ENCODE results near the gene ATP2B1. TPM values are rescaled to one million over a fixed set of nuclear protein-coding genes. Genes with fewer than 3 reads are reported as not detected.
"Not testable (repeated sequence)": the region's sequence is repeated elsewhere in the genome, so short reads cannot be mapped to it uniquely, and the experiment has no call there.

Gene ATP2B1
- 122 TPM for polyA plus RNA-seq (ENCODE audit: insufficient read length)
- long read RNA-seq, donor 1, full-length matches to known transcripts = 14 of 93 reads
- long read RNA-seq, donor 1, partial matches to known transcripts = 79 of 93 reads
- long read RNA-seq, donor 1, other reads (novel, unspliced or antisense) = 0 of 93 reads
- long read RNA-seq, donor 2, full-length matches to known transcripts = 2 of 42 reads
- long read RNA-seq, donor 2, partial matches to known transcripts = 23 of 42 reads
- long read RNA-seq, donor 2, other reads (novel, unspliced or antisense) = 17 of 42 reads
- long read RNA-seq, donor 3, partial matches to known transcripts = 19 of 23 reads
- long read RNA-seq, donor 3, other reads (novel, unspliced or antisense) = 0 of 23 reads
- long read RNA-seq, donor 4, partial matches to known transcripts = 7 of 7 reads
- long read RNA-seq, donor 4, other reads (novel, unspliced or antisense) = 0 of 7 reads
- long read RNA-seq, donor 5, full-length matches to known transcripts = 7 of 62 reads
- long read RNA-seq, donor 5, partial matches to known transcripts = 55 of 62 reads
- long read RNA-seq, donor 5, other reads (novel, unspliced or antisense) = 0 of 62 reads
- long read RNA-seq, donor 6, transcript ATP2B1-205 (2 exons, 874 nt) = major isoform, 5 of 76 reads
- long read RNA-seq, donor 6, partial matches to known transcripts = 67 of 76 reads
- long read RNA-seq, donor 6, other reads (novel, unspliced or antisense) = 0 of 76 reads
- long read RNA-seq, donor 7, full-length matches to known transcripts = 7 of 51 reads
- long read RNA-seq, donor 7, partial matches to known transcripts = 44 of 51 reads
- long read RNA-seq, donor 7, other reads (novel, unspliced or antisense) = 0 of 51 reads
- long read RNA-seq, donor 8, partial matches to known transcripts = 26 of 27 reads
- long read RNA-seq, donor 8, other reads (novel, unspliced or antisense) = 0 of 27 reads

DNA sequence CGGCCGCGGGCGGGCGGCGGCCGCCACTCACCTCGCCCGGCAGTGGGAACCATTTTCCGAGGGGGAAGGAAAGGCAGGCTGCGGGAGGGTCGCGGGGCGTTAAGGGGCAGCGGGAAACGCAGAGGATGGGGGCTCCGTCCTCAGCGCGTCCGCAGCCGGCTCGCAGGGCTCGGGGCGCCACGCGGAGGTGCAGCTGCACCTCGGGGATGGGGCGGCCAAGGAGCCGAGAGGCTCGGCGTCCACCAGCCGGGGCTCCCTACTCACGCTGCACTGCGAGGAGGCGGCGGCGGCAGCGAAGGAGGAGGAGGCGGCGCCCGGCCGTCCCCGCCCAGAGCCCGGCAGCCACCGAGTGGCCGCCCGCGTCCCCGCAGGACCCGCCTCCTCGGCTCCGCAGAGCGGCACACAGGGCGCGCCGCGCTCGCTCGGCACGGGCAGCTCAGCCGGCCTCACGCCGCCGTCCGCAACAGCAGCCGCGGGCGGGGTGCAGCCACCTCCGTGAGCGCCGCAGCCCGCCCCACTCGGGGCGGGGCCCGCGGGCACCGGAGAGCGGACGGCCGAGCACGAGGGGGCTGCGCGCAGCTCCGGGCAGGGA, at the start of gene ATP2B1:
Gene ATP2B1 (minus strand): TSS at position 274 of the 592 bp plus-strand sequence. CDS start 52,952 bp downstream, outside the sequence.
- peak; percentile 78 for DNase-seq

DNA sequence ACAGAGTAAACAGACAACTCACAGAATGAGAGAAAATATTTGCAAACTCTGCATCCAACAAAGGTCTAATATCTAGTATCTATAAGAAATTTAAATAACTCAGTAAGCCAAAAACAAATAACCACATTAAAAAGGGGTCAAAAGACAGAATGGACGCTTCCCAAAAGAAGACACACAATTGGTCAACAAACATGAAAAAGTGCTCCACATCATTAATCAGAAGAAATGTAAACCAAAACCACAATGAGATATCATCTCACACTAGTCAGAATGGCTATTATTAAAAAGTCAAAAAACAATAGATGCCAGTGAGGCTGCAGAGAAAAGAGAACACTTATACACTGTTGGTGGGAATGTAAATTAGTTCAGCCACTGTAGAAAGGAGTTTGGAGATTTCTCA, 49.3 kb upstream of the ATP2B1 start:
- not testable (repeated sequence) for DNase-seq

DNA sequence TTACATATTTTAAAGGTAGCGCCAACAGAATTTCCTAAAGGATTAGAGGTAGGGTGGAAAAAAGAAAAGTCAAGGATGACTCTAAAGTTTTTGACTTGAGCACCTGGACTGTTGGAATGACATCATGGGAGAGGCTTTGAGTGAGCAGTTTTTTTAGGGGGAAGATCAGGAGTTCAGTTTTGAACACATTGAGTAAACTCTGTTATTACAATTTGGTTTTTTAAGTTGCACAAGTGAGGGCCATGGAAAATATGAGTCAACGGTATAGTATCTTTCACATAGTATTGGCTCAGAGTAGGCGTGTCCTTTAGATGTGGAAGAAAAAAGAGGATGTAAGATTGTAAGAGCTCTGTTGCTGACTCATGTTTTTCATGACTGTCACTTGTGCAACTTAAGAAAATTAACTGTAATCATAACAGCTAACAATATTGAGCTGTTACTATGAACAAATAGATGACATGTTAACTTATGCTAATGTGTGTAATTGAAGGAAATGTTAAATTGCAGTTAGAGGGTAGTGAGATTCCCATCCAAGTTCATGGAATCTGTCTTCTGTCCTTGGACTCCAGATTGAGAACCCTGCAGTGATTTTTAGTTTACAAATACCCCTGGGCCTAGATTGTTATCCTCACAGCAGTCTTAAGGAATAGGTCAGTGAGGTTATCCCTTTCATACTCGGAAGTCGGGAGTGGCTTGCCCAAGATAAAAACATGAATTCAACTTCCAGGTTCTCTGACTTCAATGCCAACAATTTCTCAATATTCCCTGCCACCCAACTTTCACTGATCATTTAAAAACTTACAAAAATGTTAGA, 48.2 kb upstream of the ATP2B1 start:
- no peak for DNase-seq

DNA sequence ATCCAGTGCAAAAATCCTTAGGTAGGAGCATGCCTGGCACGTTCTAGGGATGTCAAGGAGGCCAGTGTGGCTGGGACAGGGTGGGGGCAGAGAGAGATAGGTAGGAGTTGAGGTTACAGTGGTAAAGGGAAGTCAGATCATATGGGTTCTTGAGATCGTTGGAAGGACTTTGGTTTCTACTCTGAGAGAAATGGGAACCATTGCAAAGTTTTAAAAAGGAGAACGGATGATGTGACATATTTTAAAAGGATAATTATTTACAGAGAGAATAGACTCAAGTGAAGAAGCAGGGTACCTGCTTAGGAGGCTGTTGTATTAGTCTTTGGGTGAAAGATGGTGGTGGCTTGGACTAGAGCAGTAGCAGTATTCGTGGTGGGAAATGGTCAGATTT, 47.6 kb upstream of the ATP2B1 start:
- DNase-seq = no peak

DNA sequence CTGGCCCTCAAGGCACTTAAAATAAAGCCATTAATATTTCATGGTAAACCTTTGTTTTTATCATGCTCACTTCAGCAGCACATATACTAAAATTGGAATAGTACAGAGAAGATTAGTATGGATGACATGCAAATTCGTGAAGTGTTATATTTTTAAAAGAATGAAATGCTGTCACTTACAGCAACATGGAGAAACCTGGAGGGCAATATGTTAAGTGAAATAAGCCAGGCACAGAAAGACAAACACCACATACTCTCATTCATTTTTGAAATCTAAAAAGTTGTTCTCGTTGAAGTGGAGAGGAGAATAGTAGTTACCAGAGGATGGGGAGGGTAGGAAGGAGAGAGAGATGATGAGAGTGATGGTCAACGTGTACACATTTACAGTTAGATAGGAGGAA, 45.4 kb upstream of the ATP2B1 start:
- DNase-seq = no peak

DNA sequence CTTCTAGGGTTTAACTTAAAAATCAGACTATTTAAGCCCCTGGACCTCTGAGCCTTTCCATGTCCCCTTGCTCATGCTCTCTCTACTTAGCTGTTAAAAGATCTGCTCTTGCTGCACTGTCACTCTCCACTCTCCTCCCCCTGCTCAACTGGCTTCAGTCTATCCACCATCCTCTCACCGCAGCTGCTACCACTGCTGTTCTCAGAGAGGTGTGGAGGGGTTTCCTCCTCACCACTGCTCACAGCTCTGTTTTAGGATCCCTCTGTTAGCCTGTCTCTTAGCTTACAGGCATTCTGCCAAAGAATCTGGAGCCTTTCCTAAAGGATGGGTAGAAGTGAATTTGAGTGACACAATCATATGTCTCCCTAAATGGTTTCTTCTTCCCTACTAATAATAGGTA, 43.7 kb upstream of the ATP2B1 start:
- no peak for DNase-seq

DNA sequence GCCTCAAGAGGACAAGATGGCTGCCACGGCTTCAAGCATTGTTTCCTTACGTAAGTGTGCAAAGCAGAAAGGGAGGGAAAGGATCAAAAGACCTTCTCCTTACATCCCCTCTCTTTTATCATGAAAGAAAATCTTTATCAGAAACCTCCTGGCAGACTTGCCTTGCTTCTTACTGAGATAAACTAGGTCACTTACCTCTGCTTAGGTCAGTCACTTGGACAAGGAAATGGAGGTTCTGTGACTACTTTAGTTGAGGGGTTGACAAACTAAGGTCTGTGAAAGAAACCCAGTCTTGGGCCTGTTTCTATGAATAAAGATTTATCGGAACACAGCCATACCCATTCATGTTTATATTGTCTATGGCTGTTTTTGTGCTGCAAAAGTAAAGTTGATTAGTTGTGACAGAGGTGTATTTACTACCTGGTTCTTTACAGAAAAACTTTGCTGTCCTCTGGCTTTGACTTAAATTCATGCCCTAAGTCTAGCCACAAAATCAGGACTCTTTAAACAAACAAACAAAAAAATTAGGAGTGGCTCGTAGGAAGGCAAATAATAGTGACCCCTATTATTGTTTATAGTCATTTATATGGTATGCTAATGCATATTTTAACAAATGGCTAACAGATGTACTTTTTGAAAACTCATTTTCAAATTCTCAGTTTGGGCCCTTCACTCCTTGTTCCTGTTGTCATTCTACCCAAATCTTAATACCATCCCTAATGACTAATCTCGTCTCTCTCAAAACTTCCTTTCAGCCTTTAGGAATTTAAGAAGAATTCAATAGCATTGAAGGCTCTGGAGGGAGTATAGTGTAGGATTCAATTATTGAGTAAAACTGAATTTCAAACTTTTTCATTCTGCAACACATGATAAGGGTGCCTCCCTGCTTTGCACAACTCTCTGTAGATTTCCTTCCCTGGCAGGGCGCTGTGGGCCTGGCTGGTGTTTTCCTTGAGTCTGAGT, 42.0 kb upstream of the ATP2B1 start:
- no peak for DNase-seq

DNA sequence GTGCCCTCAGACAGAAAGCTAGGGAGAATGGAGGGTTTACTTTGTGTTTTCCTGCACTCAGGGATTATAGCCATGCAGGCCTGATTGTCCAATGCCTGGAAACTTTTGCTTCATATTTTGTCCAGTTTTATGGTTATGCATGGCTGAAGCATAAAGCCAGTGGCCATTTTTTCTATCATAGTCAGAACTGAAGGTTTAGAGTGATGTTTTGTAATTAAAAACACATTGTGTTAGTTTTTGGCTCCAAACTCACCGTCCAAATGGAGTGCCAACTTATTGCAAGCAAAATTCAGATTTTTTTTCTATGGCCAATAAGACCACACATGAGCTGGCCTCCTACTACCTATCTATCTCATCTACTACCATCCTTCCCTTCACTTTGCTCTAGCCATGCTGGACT, 40.2 kb upstream of the ATP2B1 start:
- DNase-seq = no peak

DNA sequence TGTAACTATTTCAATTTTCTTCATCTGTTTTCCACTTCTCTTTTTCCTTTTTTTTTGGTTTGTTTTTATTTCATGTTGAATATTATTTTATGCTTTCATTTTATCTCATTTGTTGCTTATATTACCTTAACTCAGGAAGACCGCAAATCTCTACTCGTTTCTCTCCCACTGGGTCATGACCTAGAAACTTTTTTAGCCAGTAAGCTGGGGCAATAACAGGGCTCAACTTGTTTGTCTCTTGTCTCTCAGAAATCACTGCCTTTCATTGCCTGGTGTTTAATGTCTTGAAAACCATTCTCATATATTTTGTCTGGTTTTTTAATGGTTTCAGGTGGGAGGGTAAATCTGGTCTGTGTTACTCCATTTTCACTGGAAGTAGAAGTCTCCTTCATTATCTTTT, 36.6 kb upstream of the ATP2B1 start:
- DNase-seq = no peak

DNA sequence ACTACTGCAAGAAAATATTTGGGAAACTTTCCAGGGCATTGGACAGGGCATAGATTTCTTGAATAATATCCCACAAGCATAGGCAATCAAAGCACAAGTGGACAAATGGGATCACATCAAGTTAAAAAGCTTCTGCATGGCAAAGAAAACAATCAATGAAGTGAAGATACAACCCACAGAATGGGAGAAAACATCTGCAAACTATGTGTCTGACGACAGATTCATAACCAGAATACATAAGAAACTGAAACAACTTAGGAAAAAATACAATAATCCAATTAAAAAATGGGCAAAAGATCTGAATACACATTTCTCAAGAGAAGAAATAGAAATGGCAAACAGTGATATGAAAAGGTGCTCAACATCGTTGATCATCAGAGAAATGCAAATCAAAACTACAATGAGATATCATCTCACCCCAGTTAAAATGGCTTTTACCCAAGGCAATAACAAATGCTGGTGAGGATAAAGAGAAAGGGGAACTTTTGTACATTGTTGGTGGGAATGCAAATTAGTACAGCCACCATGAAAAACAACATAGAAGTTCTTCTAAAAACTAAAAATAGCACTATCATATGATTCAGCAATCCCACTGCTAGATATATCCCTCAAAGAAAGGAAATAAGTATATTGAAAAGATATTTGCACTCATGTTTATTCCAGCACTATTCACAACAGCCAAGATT, 33.8 kb upstream of the ATP2B1 start:
- no peak for DNase-seq

DNA sequence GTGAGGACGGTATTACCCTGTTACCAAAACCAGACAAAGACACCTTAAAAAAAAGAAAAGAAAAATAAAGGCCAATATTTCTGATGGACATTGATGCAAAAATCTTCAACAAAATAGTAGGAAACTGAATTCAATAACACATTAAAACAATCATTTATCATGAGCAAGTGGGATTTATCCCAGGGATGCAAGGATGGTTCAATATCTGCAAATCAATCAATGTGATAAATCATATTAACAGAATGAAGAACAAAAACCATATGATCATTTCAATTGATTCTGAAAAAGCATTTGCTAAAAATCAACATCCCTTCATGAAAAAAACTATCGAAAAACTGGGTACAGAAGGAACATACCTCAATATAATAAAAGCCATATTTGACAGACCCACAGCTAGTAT, 32.3 kb upstream of the ATP2B1 start:
- DNase-seq = no peak

DNA sequence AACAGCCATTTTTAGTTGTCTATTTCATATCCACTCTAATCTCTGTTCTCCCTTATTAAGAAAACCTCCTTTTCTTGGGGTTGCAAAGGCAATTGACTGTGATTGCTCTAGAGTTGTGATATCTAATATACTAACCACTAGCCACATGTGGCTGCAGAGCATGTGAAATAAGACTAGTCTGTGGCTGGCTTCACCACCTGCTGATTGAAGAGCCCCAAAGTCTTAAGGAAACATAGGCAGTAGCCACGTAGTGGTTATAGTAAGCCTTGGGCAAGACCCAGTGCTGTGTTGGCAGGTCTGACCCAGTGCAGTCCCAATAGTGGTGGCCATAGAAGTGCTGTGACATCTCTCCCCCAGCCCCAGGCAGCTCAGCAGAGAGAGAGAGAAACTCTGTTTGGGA, 28.4 kb upstream of the ATP2B1 start:
- no peak for DNase-seq

DNA sequence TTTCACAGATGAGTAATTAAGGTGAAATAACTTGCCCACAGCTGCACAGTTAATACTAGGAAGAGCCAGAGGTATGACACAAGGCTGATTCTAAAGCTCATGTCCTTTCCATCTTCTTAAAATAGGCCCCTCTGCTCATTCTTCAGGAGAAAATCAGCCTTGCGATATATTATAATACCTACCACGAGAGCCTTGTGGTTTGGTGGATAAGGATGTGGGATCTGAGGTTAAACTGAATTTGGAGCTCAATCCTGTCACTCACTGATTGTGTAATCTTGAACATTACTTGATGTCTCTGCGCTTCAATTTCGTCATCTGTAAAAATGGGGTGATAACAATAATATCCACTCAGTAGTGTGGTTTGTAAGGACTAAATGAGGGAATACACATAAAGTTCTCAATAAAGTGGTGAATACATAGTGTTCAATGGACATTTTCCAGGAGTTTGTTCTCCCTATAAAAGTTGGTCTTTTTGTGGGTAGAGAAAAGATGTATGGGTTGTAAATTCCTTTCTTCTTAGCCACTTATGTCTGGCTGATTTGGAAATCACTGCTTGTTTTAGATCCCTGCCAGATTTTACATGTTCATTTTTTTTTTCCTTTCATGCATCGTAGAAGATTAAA, 25.1 kb upstream of the ATP2B1 start:
- no peak for DNase-seq

DNA sequence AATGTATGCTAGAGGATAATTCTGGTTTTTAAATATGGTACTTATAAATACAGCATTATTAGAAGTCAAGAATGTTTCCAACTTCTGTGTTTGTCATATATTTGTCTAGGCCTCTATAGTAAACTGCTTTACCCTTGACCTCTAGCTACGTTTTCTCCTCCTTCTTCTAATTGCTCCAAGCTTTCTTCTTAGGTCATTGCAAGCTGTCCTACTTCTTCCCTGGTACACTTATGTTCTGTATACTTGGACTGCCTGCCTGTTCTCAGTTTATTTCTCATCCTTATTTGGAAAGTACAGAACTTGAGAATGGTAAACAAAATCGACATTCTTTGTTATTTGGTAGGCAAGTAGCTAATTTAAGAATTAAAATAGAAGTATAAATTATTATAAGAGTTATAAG, 23.9 kb upstream of the ATP2B1 start:
- DNase-seq = no peak

DNA sequence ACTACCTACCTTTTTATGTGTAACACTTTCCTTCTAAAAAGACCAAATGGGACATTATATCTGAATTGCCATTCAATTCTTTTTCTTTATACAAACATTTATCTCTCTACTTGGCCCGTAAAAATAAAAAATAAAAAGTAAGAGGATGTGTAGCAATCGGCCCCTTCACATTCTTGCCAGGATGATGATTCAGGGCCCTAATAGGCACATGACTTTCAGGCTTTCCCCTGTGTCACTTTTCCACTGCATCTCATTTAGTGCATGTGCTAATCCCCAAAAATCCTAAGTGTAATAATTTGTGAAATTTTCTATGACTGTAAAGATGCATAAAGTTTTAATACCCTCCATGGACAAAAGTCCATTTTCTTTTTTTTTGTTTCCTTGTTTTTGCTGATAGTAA, 23.0 kb upstream of the ATP2B1 start:
- no peak for DNase-seq

DNA sequence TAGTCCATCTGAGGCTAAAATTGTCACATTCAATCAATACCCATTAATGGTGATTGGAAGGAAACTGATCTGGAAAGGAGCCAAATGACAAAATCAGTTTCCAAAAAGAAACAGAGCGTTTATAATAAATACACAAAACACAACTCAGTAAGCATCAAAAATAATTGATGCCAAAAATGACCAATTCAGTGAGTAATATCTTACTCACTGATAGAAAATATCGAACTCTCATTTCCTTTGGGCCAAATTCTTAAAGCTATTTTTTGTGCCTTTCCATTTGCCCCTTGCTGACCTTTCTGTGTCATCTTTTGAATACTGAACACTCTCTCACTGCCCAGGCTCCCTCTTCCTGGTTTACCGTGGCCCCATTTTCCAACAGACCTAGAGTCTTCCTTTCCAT, 22.5 kb upstream of the ATP2B1 start:
- DNase-seq = no peak

DNA sequence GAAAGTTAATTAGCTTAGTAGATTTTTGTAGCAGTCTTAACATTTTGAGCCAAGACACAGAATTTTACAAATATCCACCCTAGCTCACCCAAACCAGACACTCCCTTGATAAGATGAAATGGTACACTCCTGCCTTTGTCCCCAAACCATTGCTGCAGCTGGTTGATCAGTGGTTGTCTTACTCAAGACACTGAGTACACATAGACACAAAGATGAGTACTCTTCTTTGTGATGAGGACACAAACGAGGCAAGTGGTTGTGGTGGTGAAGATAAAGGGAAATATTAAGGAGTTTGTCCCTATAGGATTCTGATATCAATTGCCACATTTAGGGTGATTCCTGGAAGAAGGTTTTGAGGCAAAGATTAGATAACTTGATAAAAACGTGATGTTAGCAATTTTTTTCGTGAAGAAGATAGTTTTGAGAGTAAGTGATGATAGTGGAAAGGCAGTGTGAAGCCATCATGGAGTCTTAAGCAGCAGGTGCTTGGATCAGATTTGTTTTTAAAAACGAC, 21.4 kb upstream of the ATP2B1 start:
- no peak for DNase-seq

DNA sequence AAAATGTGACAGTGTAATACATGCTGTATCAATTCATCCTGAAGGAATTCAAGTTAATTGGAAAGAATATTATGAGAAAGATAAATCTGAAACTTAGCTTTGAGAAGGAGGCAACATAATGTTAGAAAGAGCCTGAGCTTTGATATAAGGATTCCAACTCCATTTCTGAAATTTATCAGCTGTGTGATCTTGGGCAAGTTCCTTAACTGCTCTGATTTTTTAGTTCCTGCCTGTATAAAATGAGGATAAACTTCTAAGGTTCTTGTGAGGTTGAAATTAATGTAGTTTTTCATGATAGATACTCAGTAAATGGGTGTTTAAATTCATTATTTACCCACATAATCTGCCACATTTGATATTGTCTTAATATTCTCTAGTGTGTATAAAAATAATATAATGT, 14.6 kb upstream of the ATP2B1 start:
- no peak for DNase-seq

DNA sequence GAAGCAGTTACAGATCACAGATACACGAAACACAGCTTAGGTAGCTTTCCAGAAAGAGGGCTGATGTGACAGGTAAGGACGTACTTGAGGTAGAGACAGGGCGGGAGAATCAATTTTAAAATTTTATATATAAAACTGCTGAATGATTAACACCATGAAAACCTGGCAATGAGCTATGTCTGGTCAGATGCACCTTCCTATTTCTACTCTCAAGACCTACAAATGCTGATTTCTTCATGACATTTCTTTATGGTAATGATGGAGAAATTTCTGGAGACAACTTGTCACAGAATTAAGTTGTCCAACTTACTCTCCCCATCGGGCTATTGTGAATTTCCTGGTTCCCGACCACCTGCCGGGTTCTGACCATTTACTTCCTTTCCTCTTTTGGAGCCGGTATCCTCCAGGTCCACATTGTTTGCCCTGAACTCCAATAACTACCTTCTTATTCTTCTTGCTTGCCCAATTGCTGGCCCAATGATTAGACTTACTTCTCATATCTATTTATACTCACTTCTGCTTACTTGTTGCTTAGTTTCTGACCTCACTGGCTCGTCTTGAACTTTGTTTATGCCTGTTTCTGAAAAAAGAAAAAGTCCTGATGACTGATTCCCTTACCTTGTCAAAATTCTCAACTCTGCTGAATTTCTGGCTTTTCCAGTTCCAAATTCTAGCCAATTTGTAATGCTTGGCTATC, 12.8 kb upstream of the ATP2B1 start:
- DNase-seq = no peak

Data from left kidney (tissue), 8 donors.